ENCODE results near the gene LARP1.
"Not testable (repeated sequence)": the region's sequence is repeated elsewhere in the genome, so short reads cannot be mapped to it uniquely, and the experiment has no call there.

The LARP1 gene

DNA sequence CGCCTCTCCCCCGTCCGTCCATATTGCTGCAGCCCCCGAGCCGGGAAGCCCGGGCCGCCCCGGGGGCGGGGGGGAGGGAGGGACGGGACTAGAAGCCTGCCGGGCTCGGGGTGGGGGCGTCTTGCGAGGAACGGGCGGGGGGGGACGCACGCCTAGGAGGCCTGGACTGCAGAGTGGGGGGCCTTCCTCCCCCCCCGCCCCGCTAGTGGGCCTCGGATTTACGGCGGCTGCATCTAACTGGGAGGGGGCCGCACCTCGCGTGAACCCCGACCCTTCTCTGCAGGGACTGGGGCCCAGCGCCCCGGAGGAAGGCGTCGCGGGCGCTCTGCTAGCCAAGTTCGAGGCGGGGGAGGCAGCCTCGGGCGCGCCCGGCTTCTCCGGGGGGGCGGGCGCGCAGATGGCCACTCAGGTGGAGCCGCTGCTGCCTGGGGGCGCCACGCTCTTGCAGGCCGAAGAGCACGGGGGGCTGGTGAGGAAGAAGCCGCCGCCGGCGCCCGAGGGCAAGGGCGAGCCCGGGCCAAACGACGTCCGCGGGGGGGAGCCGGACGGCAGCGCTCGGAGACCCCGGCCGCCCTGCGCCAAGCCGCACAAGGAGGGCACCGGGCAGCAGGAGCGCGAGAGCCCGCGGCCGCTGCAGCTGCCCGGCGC is at the start of gene LARP1:
LARP1 (plus strand) TSS at position 17 of the 648 bp plus-strand sequence; CDS start at position 398, 381 bp downstream.
- no peak for FAIRE-seq

DNA sequence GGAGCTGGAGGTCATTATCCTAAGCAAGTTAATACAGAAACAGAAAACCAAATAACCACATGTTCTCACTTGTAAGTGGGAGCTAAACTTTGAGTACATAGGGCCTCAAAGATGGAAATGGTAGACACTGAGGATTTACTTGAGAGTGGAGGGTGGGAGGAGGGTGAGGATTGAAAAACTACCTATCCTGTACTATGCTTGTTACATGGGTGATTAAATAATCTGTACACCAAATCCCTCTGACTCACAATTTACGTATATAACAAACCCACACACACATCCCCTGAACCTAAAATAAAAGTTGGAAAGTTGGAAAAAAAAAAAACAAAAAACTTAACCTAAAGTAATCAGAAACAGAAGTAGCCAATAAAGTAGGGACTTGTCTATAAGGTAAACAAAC is 48.8 kb upstream of the LARP1 start:
- FAIRE-seq, result no peak

DNA sequence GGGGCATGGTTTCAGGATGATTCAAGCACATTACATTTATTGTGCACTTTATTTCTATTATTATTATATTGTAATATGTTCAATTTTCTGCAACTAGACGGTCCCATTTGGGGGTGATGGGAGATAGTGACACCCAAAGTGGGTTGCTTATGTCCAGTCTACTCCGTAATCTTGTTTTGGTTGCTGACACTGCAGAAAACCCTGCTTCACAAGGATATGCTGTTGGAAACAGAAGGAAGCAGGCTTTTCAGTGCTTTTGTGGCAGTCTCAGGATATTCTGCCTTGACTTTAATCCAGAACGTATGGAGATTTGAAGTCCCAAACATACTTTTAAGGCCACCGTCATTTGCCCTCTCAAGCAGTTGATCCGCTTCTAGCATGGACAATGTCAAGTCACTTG is 47.5 kb upstream of the LARP1 start:
- no peak for FAIRE-seq

DNA sequence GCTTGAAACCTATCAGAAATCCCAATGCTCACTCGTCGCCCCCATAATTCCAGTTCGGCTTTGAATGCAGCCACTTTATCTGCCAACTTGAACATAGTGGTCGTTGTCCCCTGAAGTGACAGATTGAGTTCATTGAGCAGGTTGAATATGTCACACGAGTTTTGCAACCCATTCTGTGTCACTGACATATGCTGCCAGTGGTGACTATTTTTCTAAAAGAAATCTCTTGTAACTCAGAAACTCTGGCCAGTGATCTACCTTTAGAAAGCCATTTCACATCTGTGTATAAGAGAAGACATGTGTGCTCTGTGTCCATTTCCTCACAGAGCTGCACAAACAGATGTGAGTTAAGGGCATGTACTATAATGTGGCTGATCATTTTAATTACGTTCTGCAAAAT is 47.0 kb upstream of the LARP1 start:
- no peak for FAIRE-seq

DNA sequence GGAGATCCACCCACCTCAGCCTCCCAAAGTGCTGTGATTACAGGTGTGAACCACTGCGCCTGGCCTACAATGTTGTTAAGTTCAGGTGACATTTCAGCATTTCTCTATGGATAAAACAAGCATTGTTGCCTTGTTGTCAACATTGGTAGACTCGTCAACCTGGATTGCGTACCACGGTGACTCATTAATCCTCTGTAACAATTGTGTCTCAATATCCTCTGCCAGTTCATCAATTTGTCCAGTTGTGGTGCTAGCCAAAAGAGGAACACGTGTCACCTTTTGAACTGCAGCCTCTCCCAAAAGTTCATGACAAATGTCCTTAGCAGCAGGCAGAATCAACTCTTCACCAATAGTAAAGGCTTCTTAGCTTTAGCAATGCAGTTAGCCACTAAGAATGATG is 46.3 kb upstream of the LARP1 start:
- no peak for FAIRE-seq

DNA sequence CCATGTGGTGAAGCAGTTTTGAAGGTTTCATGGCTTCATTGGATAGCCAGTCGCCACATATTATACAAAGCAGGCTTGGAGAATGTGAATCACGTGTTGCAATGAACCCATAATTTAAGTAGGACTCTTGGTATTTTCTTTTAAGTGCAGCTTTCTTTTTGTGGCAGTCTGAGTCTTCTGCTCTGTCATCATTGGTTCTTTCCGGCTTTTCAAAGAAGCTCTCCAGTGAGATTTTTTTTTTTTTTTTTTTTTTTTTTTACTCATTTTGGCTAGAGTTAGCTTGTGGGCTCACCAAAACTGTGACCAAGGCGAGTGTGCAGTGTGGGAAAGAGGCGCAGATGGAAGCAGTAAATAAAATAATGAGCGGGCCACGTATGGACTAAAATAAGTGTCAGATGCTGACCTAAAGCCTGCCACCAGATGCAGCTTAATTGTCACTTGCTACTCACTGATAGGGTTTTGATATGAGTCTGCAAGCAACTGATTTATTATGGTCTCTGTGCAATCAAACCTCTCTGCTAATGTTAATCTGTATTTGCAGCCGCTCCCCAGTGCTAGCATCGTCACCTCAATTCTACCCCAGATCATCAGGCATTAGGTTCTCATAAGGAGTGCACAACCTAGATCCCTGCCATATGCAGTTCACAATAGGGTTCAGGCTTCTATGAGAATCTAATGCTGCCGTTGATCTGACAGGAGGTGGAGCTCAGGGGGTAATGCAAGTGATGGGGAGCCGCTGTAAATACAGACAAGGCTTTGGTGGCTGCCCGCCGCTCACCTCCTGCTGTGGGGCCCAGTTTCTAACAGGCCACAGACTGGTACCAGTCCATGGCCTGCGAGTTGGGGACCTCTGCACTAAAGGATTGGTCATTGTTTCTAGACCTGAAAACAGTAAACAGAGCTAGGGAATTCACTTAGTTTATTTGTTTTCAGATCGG is 45.5 kb upstream of the LARP1 start:
- no peak for FAIRE-seq

DNA sequence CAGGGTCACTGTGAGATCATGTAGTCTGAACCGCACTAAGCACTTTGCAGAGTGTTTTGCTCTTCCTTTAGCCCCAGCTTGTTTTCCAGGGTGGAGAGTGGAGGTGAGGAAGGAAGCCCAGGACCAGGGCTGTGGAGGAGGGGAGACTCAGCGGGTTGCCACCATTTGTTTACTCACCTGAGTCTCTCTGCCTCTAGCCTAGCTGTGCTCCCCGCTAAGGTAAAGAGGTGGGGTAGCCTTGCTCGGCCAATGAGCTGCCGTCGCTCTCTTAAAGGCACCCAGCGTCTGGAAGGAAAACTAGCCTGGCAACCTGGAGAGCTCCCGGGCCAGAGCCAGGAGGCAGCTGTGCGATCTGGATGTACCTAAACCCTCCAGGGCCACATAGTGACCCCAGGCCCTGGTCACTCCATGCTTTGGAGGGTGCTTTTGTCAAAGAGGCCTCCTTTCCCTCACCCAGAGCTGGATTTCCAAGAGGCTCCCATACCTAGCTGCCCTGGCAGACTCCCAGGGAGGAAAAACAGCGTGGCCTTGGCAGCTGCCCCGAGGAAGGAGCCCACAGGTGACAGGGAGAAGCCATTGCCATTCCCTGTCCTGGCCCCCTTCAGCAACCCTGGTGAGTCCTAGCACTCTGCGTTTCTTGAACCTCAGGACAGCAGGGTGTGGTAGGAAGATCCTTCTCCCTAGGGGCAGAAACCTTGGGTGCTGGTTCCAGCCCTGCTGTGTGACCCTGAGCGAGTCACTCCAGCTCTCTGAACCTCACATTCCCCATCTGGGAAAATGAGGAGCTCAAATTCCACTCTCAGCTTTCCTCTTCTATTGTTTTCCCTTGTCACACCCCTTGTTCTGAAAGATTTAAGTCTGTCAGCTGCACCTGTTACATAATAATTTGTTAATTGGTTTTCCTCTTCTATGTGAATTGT is 42.4 kb upstream of the LARP1 start:
- no peak for FAIRE-seq

DNA sequence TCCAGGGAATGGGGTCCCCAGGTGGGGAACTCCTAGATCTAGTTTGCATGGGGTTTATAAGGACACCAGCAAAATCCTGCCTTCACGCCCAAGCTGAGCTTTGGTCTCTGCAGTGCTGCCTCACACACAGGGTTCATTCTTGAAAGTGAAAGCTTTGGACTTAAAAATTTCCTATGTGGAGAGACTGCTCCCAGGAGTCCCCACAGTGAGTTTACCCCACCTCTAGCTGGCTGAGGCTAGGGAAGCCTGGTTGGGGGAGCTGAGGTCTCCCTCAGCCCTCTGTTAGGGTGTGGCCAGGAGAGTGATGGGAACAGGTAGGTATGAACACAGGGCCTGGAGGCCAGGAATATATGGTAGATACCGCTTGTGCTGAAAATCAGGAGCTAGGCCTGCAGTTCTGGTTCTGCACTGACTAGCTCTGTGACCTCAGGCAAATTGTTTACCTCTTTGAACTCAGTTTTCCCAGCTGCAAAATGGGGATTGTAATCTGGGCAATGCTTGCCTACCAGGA is 41.5 kb upstream of the LARP1 start:
- no peak for FAIRE-seq

DNA sequence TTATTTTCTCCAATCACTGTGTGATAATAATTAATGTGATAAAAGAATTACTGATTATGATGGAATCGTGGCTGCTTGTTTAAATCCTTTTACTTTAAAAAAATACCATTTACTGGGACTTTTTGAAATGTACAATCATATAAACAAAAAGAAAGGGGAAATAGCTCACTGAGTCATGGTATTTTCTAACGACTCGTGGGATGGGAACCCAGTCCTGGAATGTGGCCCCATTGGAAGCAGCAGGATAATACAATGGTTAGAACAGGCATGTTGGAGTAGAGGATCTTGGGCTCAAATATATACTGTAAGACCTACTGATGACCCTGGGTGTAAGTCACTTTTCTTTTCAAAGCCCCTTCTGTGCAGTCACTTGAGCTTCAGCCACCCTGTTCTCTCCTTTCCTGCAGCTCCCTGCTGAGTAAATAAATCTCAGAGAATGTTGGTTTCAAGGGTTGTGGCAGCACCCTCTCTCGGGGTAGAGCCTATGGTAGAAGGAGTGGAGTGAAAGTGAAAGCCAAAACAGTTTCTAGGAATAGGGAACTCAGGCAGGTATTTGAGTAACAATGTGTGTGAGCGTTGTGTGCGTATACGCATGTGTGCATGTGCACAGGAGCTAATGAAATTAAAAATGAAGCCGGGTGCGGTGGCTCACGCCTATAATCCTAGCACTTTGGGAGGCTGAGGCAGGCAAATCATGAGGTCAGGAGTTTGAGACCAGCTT is 40.8 kb upstream of the LARP1 start:
- no peak for FAIRE-seq

DNA sequence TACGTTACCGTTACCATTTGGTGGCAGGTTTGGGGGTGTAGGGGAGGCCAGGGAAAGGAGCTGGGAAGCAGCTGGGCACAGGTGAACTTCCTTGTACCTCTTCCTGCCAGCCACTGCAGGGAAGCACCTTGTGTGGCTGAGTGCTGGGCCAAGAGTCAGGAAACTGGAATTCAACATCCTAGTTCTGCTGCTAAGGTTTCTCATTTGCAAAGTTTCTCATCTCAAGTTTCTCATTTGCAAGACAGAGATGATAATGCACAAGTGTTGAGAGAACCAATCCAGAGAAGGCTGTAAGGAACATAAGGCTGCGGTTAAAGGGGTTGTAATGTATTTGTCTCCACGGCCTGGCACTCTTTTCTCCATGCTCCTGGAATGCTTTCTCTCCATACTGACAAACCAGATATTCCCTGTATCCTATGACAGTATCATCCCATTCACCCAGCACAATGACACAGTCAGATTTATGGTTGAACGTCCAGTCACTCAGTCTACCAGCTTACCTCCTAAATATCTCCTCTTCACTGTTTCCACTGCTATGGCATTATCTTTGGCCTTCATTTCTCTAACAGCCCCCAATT is 33.6 kb upstream of the LARP1 start:
- no peak for FAIRE-seq

DNA sequence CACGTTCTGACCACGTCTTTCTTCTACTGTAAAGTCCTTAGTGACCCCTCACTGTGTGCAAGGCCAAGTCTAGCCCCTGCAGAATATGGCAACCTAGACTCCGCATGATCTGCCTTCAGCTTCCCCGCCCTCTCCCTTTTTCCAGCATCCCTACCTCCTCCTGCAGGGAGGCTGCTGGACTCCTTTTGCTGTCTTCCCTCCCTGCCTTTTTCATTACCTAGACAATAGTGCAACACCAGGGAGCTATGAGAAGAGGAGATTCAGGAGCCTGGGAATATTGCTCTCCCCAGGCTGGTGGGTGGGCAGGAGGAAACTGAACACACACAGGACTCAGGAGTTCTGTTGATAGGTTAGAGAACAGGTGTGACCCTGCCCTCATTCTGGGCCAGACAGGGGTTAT is 33.1 kb upstream of the LARP1 start:
- FAIRE-seq, result no peak

DNA sequence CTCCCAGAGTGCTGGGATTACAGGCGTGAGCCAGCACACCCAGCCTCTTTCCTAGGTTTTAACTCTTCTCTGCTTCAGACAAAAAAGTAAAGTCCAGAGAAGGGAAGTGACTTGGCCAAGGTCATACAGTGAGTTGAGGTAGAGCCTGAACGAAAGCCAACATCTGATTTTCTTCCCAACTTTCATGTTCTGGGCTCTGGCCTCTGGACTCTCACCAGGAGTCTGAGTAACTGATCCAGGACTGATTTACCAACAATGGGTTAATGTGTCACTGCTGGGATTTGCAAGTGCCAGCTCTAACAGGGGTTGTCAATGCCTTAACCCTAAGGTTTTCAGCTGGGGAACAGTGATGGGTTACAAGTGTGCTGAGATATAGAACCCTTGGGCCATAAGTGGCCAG is 32.2 kb upstream of the LARP1 start:
- FAIRE-seq, result no peak

DNA sequence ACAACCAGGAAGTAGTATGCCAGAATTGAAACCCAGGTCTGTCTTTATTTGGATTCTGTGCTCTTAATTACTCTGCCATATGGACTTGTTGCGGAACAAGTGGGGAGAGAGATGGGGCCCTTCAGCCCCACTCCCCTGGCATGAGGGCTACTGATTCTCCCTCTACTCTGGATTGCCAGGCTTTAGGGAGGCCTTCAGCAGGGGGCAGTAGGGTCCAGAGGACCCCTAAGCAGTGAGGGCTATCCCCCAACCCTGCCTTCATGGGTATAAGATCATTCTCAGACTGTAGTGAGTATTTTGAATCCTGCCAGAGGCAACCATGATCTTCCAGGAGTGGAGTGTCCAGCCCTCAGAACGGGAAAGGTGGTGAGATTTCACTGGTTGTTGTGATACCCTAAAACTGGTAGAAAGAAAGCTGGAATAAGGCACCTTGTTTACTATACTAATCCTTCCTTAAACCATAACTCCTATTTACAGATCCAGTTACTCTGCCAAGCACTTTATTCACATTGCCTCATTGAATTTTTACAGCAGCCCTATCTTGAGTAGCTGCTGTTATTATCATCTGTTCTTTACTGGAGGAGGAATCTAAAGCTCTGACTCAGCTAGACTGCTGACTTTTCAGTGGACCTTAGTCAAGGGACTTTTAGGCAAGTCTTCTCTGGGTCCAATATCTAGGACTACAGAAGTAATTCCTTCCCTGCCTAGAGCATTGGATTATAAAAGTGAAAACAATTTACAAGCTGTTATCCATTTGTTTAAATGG is 31.3 kb upstream of the LARP1 start:
- FAIRE-seq, result no peak

DNA sequence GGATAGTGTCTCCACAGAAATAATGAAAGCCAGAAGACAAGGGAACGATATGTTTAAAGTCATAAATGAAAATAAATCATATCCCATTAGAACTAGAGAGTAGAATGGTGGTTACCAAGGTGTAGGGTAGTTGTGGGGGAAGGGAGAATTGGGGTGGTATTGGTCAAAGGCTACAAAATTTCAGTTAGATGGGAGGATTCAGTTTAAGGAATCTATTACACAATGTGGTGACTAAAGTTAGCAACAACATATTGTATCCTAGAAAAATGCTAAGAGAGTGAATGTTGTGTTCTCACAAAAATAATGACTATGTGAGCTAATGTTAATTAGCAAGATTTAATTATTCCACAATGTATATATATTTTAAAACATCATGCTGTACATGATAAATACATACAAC is 27.8 kb upstream of the LARP1 start:
- FAIRE-seq, result no peak

DNA sequence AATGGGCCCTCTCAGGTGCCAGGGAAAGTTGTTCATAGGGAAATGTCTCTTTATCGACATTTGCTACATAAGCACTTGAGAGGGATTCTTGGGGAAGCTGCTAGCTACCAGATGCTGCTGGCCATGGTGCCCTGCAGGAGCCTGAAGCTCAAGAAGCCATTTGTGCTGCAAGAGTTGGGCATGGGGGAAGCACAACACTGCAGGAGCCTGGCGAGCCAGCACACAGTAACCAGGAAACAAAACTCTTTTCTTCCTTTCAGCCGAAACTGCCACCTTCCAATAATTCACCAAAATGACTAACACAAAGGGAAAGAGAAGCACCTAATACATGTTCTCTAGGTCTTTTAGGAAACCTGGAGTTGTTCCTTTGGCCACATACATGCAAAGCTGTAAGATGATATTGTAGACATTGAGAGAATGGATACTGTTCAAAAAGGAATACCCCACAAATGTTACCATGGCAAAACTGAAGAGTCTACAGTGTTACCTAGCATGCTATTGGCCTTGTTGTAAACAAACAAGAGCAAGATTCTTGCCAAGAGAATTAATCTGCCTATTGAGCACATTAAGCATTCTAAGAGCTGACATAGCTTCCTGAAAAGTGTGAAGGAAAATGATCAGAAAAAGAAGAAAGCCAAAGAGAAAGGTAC is 26.1 kb upstream of the LARP1 start:
- no peak for FAIRE-seq

DNA sequence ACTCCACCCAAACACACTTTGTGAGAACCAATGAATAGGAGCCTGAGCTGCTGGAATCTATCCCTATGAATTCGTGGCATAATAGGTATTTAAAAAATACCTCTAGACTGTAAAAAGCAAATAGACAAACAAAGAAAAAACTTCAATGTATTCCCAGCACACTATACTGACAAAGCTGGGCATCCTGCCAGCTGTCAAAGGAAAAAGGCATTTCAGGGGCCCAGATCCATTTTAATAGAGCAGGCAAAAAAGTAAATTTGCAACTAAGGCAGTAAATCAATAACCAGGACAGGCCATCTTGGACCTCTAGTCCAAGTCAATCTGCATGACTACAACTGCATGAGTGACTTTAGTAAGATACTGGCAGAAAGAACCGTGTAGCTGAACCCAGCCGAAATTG is 25.6 kb upstream of the LARP1 start:
- FAIRE-seq, result no peak

DNA sequence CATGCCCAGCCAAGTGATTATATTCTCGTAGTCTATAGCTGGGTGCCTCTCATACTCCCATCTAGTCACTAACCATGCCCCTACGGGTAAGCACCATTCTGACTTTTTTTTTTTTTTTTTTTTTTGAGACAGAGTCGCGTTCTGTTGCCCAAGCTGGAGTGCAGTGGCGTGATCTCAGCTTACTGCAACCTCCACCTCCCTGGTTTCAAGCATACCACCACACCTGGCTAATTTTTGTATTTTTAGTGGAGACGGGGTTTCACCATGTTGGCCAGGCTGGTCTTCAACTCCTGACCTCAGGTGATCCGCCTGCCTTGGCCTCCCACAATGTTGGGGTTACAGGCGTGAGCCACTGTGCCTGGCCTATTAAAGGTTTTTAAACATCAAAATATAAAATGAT is 24.4 kb upstream of the LARP1 start:
- not testable (repeated sequence) for FAIRE-seq

DNA sequence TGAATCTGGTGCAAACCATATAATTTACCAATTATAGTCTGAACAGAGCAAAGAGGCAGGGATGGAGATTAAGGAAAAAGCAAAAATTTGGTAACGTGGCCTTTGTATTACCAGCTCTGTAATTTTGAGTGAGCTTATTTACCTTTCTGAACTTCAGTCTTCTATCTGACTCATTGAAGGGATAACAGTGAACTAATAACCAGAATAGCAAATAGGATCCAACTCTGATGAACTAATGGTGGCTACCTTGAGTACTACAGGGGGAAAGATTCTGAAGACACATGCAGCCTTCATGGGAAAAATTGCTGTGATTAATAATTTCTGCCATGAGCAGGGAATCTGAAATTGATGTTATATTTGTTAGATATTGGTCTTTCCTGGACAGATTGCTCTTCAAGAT is 23.0 kb upstream of the LARP1 start:
- no peak for FAIRE-seq

DNA sequence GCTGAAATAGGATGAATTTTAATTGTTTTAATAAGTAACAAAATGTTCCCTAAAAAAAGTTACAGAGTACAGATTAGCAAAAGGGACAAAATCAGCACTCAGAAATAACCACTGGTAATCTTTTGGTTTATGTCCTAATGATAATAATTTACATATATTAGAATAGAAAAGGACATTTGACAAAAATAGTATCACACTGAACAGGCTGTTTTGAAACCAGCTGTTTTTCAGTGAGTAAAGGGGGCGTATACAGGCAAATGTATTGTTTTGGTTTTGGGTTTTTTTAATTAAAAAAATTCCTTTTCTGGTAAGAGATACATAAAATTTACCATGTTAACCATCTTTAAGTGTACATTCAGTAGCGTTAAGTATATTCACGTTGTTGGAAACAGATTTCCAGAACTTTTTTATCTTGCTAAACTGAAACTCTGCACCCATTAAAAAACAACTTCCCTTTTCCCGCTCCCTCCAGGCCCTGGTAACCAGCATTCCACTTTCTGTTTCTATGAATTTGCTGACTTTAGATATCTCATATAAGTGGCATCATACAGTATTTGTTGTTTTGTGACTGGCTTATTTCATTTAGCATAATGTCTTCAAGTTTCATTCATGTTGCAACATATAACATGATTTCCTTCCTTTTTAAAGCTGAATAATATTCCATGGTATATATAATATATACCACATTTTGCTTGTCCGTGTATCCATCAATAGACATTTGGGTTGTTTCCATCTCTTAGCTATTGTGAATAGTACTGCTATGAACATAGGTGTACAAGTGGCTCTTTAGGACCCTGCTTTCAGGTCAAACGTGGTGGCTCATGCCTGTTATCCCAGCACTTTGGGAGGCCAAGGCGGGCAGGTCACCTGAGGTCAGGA is 20.6 kb upstream of the LARP1 start:
- FAIRE-seq, result no peak

Data from endometrium (tissue), 2 donors.